HuH-7.5 (cell line): ENCODE data around the gene MAP4K4.

ENCODE experiments used
- DNase-seq: peaks from one replicate; pipeline ENCODE4 v3.0.0; 2011; ENCODE audit warnings: low spot score

Gene MAP4K4

GRCh38 chr2:101723371-101724124 is 26.0 kb downstream of the MAP4K4 start:
- DNase-seq = no peak

GRCh38 chr2:101724125-101724474 is 26.6 kb downstream of the MAP4K4 start:
- no peak for DNase-seq

GRCh38 chr2:101725038-101725437 is 27.5 kb downstream of the MAP4K4 start:
- DNase-seq = no peak

GRCh38 chr2:101725515-101726192 is 28.1 kb downstream of the MAP4K4 start:
- DNase-seq = no peak

- no peak for DNase-seq
These were observed 31.4 kb downstream of the MAP4K4 start for GRCh38 chr2:101728865-101729264.

- no peak for DNase-seq
These were observed 32.1 kb downstream of the MAP4K4 start for GRCh38 chr2:101729521-101730190.

GRCh38 chr2:101731221-101732054 is 33.9 kb downstream of the MAP4K4 start:
- no peak for DNase-seq

- DNase-seq = no peak
These were observed 34.7 kb downstream of the MAP4K4 start for GRCh38 chr2:101732199-101732598.

- no peak for DNase-seq
These were observed 35.3 kb downstream of the MAP4K4 start for GRCh38 chr2:101732773-101733256.

GRCh38 chr2:101733257-101733993 is 35.9 kb downstream of the MAP4K4 start:
- DNase-seq = no peak

GRCh38 chr2:101734505-101735165 is 37.1 kb downstream of the MAP4K4 start:
- no peak for DNase-seq

- DNase-seq = no peak
These were observed 37.6 kb downstream of the MAP4K4 start for GRCh38 chr2:101735166-101735533.

GRCh38 chr2:101736233-101736632 is 38.7 kb downstream of the MAP4K4 start:
- no peak for DNase-seq

- no peak for DNase-seq
These were observed 39.4 kb downstream of the MAP4K4 start for GRCh38 chr2:101736861-101737291.

- no peak for DNase-seq
These were observed 40.2 kb downstream of the MAP4K4 start for GRCh38 chr2:101737478-101738255.

- DNase-seq = no peak
These were observed 41.1 kb downstream of the MAP4K4 start for GRCh38 chr2:101738649-101739048.

GRCh38 chr2:101740555-101740964 is 43.1 kb downstream of the MAP4K4 start:
- no peak for DNase-seq

GRCh38 chr2:101741775-101742520 is 44.4 kb downstream of the MAP4K4 start:
- DNase-seq = no peak

GRCh38 chr2:101742547-101742946 is 45.0 kb downstream of the MAP4K4 start:
- no peak for DNase-seq
